Left ventricle myocardium inferior (tissue), 1 donor: ENCODE results near the gene LRRC71. TPM values are rescaled to one million over a fixed set of nuclear protein-coding genes. Genes with fewer than 3 reads are reported as not detected.
A peak's percentile ranks its signal among the peaks of the same experiment; 100 is the strongest.

Source experiments
- DNase-seq: peaks from one replicate; pipeline ENCODE4 v3.0.0-alpha.2; 2020
- H3K27ac ChIP-seq: fragments of 200-600 bp; replicated peaks from 2 replicates; pipeline ENCODE4 v1.8.0; 2021
- H3K27me3 ChIP-seq: fragments of 200-600 bp; 2 replicates; pipeline ENCODE4 v1.8.0; 2021; ENCODE audit warnings: low read depth
- H3K36me3 ChIP-seq: fragments of 200-600 bp; 2 replicates; pipeline ENCODE4 v1.8.0; 2021
- H3K4me1 ChIP-seq: fragments of 200-600 bp; 2 replicates; pipeline ENCODE4 v1.8.0; 2021
- H3K4me3 ChIP-seq: fragments of 200-600 bp; 2 replicates; pipeline ENCODE4 v1.8.0; 2021; ENCODE audit warnings: mild to moderate bottlenecking, moderate library complexity
- H3K9me3 ChIP-seq: fragments of 200-600 bp; replicated peaks from 2 replicates; pipeline ENCODE4 v1.8.0; 2021
- intact Hi-C: fragments of 100-400 bp; cut with micrococcal nuclease; formaldehyde crosslinking; loops from one replicate; pipeline ENCODE4 v1.11.0; 2022
- total RNA-seq: library from RNA; stranded (reverse); fragmentation: NEBNext Ultra II Directional; extraction: Animal tissue kit (Norgen Biotek cat#: 25700); gene quantifications from one replicate; pipeline ENCODE4 v1.2.1, GENCODE V29; 2021
- TF ChIP-seq, protein P1 (sequence below): fragments of 200-600 bp; IDR thresholded peaks from 2 replicates; pipeline ENCODE4 v1.8.0; 2021; ENCODE audit warnings: antibody characterized with exemption, mild to moderate bottlenecking, borderline replicate concordance
- donor health status: DM: no; HTN: yes; CAD: no; lungs with severe emphysema.

Gene LRRC71
- total RNA-seq, 1 donor from 2014 or later: 0.27 TPM

DNA sequence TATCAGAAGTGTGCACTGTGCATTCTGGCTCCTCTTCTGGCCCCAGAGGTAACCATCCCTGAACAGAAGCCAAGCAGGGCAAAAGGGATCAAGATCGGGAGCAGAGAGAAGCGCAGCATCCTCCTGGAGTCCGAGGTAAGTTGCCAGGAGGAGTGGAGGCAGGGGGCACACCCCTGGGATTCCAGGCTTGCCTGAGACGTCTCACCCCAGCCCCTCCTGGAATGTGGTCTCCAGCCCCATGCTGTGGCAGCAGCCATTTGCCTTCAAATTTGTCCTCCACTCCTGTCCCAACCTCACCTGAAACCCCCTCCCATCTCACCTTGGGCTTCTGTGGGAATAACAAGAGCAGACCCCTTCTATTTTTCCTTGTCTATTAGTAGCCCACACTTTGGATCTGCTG is 10.1 kb downstream of the LRRC71 start:
- peaks cover 4% of the 10 kb centered on the region for H3K36me3 ChIP-seq
- intact Hi-C loops: no loop called here

GRCh38 chr1:156931211-156931952 is 10.9 kb downstream of the LRRC71 start:
- H3K9me3 ChIP-seq: no peaks in the 10 kb centered on the region
- peak overlapping the region; percentile 14 for H3K4me3 ChIP-seq
- peaks cover 10% of the 10 kb centered on the region for H3K36me3 ChIP-seq
- intact Hi-C loops: no loop called here
- peaks cover 13% of the 10 kb centered on the region for H3K4me1 ChIP-seq
- DNase-seq: no peak
- TF ChIP-seq, protein P1, sequence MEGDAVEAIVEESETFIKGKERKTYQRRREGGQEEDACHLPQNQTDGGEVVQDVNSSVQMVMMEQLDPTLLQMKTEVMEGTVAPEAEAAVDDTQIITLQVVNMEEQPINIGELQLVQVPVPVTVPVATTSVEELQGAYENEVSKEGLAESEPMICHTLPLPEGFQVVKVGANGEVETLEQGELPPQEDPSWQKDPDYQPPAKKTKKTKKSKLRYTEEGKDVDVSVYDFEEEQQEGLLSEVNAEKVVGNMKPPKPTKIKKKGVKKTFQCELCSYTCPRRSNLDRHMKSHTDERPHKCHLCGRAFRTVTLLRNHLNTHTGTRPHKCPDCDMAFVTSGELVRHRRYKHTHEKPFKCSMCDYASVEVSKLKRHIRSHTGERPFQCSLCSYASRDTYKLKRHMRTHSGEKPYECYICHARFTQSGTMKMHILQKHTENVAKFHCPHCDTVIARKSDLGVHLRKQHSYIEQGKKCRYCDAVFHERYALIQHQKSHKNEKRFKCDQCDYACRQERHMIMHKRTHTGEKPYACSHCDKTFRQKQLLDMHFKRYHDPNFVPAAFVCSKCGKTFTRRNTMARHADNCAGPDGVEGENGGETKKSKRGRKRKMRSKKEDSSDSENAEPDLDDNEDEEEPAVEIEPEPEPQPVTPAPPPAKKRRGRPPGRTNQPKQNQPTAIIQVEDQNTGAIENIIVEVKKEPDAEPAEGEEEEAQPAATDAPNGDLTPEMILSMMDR: no peak
- no peak overlapping the region for H3K27ac ChIP-seq
- peaks cover 33% of the 10 kb centered on the region for H3K27me3 ChIP-seq

More for the DNA sequence above, 10.1 kb downstream of the LRRC71 start:
- peaks cover 13% of the 10 kb centered on the region for H3K4me1 ChIP-seq
- TF ChIP-seq, protein P1: no peak
- peaks cover 42% of the 10 kb centered on the region for H3K27me3 ChIP-seq
- no peak overlapping the region for H3K27ac ChIP-seq
- H3K4me3 ChIP-seq: no peak overlapping the region
- H3K9me3 ChIP-seq: no peaks in the 10 kb centered on the region
- no peak for DNase-seq

GRCh38 chr1:156931974-156932710 is 11.7 kb downstream of the LRRC71 start:
- peaks cover 12% of the 10 kb centered on the region for H3K4me1 ChIP-seq
- TF ChIP-seq, protein P1: no peak
- intact Hi-C loops: no loop called here
- H3K36me3 ChIP-seq: peaks cover 17% of the 10 kb centered on the region
- no peak overlapping the region for H3K4me3 ChIP-seq
- DNase-seq: no peak
- peaks cover 25% of the 10 kb centered on the region for H3K27me3 ChIP-seq
- no peak overlapping the region for H3K27ac ChIP-seq
- H3K9me3 ChIP-seq: no peaks in the 10 kb centered on the region

- DNase-seq: no peak
- TF ChIP-seq, protein P1: no peak
- H3K27me3 ChIP-seq: peaks cover 15% of the 10 kb centered on the region
- H3K27ac ChIP-seq: no peak overlapping the region
- no peaks in the 10 kb centered on the region for H3K9me3 ChIP-seq
- H3K36me3 ChIP-seq: peaks cover 27% of the 10 kb centered on the region
- intact Hi-C loops: no loop called here
- H3K4me1 ChIP-seq: peaks cover 3% of the 10 kb centered on the region
- H3K4me3 ChIP-seq: no peak overlapping the region
Measured at GRCh38 chr1:156933136-156933535, 12.7 kb downstream of the LRRC71 start.

DNA sequence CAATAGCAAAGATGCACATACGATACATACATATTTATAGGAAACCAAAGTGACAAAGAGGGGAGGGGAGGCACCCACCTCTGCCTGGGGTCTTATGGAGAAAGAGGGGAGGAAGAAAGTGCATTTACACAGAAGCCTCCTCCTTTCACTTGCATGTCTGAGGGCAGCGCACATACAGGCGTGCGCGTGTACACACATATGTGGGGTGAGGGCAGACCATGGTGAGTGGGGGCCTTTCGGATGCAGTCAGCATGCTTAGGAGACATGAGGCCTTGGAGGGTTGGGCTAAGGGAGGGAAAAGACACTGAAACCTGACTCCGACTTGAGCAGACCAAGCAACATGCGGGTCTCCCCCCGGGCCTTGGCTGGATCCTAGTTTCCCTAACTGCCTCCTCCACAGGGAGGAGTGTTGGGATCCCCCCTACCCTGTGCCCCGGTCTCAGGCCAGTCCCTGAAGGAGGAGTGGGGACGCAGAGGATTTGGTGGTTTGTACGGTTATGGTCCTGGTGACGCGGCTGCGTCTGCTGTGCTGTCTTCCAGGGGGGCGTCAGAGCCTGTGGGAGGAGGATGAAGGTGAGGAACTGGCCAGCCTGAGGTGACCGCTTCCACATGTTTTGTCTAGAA is 15.2 kb downstream of the LRRC71 start:
- peaks cover 52% of the 10 kb centered on the region for H3K36me3 ChIP-seq
- intact Hi-C loops: no loop called here
- TF ChIP-seq, protein P1: no peak

More for the DNA sequence above, 15.2 kb downstream of the LRRC71 start:
- no peak for DNase-seq
- peaks cover 3% of the 10 kb centered on the region for H3K4me1 ChIP-seq
- H3K27me3 ChIP-seq: no peaks in the 10 kb centered on the region
- no peaks in the 10 kb centered on the region for H3K9me3 ChIP-seq
- no peak overlapping the region for H3K27ac ChIP-seq
- no peak overlapping the region for H3K4me3 ChIP-seq
